ENCODE measurements around the gene PTPN2. TPM values are rescaled to one million over a fixed set of nuclear protein-coding genes. Genes with fewer than 3 reads are reported as not detected.

The PTPN2 gene
- total and polyA plus RNA-seq, 2 donors (not counting 1 experiment from before 2014, with no cell fraction given): 41.2 to 75.5 TPM

- Histone ChIP-seq H3K4me1 (ENCODE audit: control insufficient read depth in 2 of 2, insufficient read depth in 2 of 2, low read length in 2 of 2) (no peaks in the 10 kb centered on the region), H3K27me3 (replicated peaks in 1 of 4; ENCODE audit: control extremely low read depth in 1 of 4, control insufficient read depth in 3 of 4, insufficient read depth in 4 of 4, low read length in 3 of 4) (no peaks in the 10 kb centered on the region), H3K9me3 (ENCODE audit: control extremely low read depth in 1 of 3, control insufficient read depth in 2 of 3, insufficient read depth in 1 of 3, low read length in 2 of 3) (no peaks in the 10 kb centered on the region), H3K4me2 (replicated peaks; ENCODE audit: low read depth, low read length, poor library complexity, severe bottlenecking) (no peak overlapping the region), H2AFZ (ENCODE audit: insufficient read depth, low read depth, low read length, poor library complexity, severe bottlenecking) (no peak overlapping the region), H3K9ac (ENCODE audit: low read length) (no peak overlapping the region), H3K27ac (ENCODE audit: low read length in 2 of 2) (no peak overlapping the region), H3K79me2 (ENCODE audit: control insufficient read depth, insufficient read depth, low read length) (no peaks in the 10 kb centered on the region), H4K20me1 (ENCODE audit: control insufficient read depth, insufficient read depth, low read length, poor library complexity, severe bottlenecking) (no peaks in the 10 kb centered on the region), H3K36me3 (replicated peaks in 1 of 2; ENCODE audit: control extremely low read depth in 1 of 2, control insufficient read depth in 1 of 2, extremely low read depth in 1 of 2, insufficient read depth in 2 of 2, low read length in 1 of 2) (no peaks in the 10 kb centered on the region), H3K4me3 (ENCODE audit: control extremely low read depth in 1 of 5, extremely low read depth in 1 of 5, insufficient read depth in 1 of 5, low read depth in 2 of 5, low read length in 4 of 5) (no peak overlapping the region)
- no peaks in the 10 kb centered on the region for H3K27me3 Mint-ChIP-seq
- TF ChIP-seq EZH2 (IDR thresholded peaks at IDR 0.05; ENCODE audit: borderline replicate concordance, insufficient read depth, low read depth, low read length, poor library complexity, severe bottlenecking) (no peak), CTCF (IDR thresholded peaks at IDR 0.05) (no peak)
- ChIA-PET CTCF (interaction anchor here (3.1 to 7.0 kb wide), 3 partner anchors 15 to 193 kb away, joined by 9 to 94 read pairs (median 69); no protein-coding TSS in a partner anchor), POLR2A (no interaction called here)
- H3K9me3 Mint-ChIP-seq (ENCODE audit: insufficient read depth): no peaks in the 10 kb centered on the region
- no peak overlapping the region for H3K4me3 Mint-ChIP-seq
- H3K4me1 Mint-ChIP-seq: no peaks in the 10 kb centered on the region
- no peak overlapping the region for H3K27ac Mint-ChIP-seq
- 86% methylated on average over 1 of the region's 5 CpGs for WGBS (ENCODE audit: insufficient coverage)
- no peak for DNase-seq
- ATAC-seq (ENCODE audit: low read depth): no peak
- intact Hi-C loops (cut with micrococcal nuclease): no loop called here
Observed at GRCh38 chr18:12742453-12742852, 141.6 kb downstream of the PTPN2 start.

Small RNA genes within 50 kb of the gene (small RNA-seq; reads per million reads assigned to genes)
- gene RF00019 (ENCODE audit: insufficient read length, low read depth, low replicate concordance): not detected

Other genes starting within 250 kb of the PTPN2 start
- gene SPIRE1, start 226.1 kb downstream of the PTPN2 start, total RNA-seq: 3.0 and 4.0 TPM in 2 replicates
- 0.22 and 0.45 TPM in 2 replicates for gene SPIRE1, start 226.1 kb downstream of the PTPN2 start, polyA plus RNA-seq
- gene CEP76, start 181.5 kb downstream of the PTPN2 start, total RNA-seq: 10.0 and 12.6 TPM in 2 replicates
- 5.3 and 7.4 TPM in 2 replicates for gene CEP76, start 181.5 kb downstream of the PTPN2 start, polyA plus RNA-seq
- gene PSMG2, start 181.2 kb downstream of the PTPN2 start, total RNA-seq: 61.2 and 64.1 TPM in 2 replicates
- 30.4 and 31.8 TPM in 2 replicates for gene PSMG2, start 181.2 kb downstream of the PTPN2 start, polyA plus RNA-seq
- gene SEH1L, start 63.8 kb upstream of the PTPN2 start, total RNA-seq: 46.4 and 48.1 TPM in 2 replicates
- 8.7 and 12.2 TPM in 2 replicates for gene SEH1L, start 63.8 kb upstream of the PTPN2 start, polyA plus RNA-seq
- gene CEP192, start 107.1 kb upstream of the PTPN2 start, total RNA-seq: 44.3 and 47.3 TPM in 2 replicates
- gene CEP192, start 107.1 kb upstream of the PTPN2 start, polyA plus RNA-seq: 37.1 and 39.3 TPM in 2 replicates

Data from B cell (primary cell).